ENCODE measurements around the gene ULK4. TPM values are rescaled to one million over a fixed set of nuclear protein-coding genes. Genes with fewer than 3 reads are reported as not detected.

Gene ULK4
- total RNA-seq, 1 donor, result 23.2 TPM

DNA sequence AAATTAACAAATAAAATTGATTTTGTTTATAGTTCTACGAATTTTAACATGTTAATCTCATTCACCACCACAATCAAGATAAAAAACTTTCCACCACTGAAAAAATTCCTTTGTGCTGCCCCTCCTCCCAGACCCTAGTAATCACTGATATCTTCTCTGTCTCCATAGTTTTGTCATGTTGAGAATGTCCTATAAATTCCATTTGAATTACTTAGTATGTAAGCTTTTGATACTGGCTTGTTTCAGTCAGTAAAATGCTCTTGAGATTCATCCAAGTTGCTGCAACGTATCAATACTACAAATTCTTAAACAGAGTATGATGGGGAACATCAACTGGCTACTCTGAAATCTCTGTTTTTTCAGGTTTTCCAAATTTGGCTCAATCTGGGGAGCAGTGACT is 633.0 kb downstream of the ULK4 start:
- no peak for DNase-seq (ENCODE audit: low read depth in 2 of 3, low spot score in 2 of 3)

DNA sequence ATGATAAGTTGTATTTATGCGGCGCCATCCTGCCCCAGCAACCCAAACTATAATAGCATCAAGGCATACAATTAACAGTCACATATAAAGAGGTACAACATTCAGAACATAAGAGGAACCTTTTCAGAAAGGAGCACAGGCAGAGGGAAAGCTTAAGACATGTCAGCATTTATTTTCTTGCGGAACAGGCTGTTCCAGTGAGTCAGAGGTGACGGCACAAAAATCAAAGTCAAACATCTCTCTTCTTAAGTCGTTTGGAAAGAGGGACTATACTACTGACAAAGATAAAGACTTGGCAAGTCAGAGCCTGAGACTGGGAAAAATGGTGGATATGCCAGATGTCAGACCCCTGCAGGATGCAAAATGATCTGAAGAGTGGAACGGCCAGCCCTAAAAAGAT is 634.2 kb downstream of the ULK4 start:
- no peak for DNase-seq (ENCODE audit: low read depth in 2 of 3, low spot score in 2 of 3)

DNA sequence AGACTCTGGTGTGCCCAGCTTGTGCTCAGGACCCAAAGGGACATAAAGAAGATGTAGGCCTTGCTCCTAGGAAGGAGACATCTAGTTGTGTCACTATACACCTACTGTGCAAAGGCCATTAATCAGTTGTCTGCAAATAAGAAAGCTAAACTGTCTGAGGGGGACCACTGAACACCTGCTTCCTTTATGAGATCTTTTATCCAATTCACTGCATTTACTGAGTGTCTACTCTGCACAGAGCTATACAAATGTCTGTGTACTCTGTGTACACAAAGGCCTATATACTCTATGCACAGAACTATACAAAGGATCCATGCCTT is 637.8 kb downstream of the ULK4 start:
- DNase-seq (ENCODE audit: low read depth in 2 of 3, low spot score in 2 of 3), result no peak

DNA sequence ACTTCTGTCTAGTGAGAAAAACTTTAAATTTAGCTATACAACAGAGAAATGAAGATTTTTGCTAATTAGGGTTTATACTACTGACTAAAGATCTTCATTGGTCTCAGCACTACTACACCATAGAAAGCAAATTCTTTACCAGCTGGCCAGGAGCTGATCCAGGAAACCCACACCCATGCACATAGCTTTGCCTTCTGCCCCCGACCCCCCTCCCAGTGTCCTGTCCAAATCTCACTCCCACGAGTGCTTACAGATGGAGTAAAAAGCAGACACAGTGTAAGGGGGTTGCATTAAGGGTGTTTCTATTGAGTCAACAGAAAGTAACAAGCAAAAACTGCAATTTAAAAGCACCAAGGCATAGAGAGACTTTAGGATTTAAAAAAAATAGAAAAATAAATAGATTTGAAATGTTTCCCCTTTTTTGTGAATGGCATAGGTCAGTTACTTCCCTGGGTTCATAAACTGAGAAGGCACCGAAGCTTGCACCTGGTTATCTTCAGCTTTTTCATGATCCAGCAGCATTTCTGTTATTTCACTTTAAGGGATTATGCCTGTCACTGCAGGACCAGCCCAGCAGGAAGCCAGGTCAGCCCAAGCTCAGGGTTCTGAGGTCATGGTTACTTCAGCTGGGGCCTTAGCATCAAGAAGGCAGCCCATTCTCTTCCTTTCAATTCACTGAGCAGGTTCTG is 638.3 kb downstream of the ULK4 start:
- peak in 1 of 3 donors; percentile 4 for DNase-seq (ENCODE audit: low read depth in 2 of 3, low spot score in 2 of 3)

DNA sequence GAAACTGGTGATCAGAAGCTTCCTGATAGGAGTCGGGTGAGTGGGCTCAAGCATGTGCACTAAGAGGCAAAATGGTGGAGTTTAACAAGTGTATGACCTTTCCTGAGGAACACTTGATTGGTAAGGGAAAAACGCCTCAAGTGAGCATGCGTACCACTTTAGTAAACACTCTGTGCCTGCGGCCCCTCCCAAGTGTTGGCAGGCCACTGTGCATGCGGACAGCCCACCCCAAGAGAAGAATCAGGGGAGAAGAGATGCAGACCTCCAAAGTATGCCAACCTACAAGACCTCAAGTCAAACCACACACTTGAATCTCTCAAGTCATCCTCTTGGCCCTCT is 640.3 kb downstream of the ULK4 start:
- DNase-seq (ENCODE audit: low read depth in 2 of 3, low spot score in 2 of 3), result no peak

DNA sequence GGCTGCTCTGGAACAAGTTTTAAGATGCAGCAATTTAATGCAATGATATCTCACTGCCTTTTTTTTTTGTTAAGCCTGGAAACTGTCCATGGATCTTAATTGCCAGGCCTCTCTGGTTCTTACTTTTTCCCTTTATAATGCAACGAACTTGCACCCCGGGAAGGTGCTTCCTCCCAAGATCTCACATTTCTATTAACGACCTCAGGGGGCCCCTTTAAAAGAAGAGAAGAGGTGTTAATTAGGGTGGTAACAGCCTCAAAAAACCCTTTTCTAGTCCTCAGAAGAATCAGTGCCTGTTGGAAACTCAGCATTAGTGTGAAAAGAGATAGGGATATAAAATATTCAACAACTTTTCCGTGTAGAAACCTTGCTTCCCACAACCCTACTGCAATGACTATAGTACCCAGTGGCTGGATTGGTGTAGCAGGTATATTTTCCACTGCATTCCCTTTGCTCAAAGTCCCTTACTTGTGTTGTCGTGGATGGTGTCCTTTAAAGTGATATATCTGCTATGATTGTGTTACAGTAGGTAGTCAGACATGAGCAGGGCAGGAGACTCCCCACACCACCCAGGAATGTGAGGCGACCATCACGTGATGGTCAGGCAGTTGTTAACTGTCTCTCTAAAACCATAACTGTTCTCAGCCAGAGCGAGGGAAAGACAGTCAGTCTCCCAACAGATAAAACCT is 640.8 kb downstream of the ULK4 start:
- no peak for DNase-seq (ENCODE audit: low read depth in 2 of 3, low spot score in 2 of 3)

DNA sequence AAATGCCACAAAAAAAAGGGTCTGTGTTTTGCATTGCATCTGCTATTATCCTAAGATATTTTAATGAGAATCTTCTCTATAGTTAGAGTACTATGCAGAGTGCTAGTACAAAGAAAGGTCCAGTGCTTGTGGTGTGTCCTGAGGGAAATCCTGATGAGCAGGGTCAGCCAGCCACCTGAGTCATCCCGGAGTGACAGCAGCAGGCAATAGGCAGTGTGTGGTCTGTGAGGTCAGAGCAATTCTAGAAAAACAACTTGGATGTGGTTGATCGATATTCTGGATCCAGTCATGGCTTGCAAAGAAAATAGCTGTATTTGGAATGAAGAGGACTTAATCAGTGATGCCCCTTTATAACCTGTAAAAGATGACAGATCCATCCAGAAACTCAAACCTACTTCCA is 643.4 kb downstream of the ULK4 start:
- no peak for DNase-seq (ENCODE audit: low read depth in 2 of 3, low spot score in 2 of 3)

DNA sequence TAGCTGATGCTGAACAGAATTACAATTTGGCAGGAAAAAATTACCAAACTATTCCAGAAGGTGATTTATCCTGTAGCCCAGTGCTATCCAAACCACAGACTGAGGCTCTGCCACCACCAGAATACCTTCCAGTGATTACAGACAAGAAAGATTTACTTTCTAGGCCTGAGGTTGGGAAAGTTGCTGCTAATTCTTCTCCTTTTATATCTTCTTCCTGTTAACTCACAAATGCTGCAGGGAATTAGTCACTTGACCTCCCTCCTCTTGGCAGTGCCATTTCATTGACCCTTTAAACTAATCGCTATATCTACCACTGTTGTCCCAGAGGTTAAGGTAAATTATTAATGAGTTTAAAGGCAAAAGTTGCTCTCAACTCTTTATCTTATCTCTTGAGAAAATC is 644.2 kb downstream of the ULK4 start:
- no peak for DNase-seq (ENCODE audit: low read depth in 2 of 3, low spot score in 2 of 3)

DNA sequence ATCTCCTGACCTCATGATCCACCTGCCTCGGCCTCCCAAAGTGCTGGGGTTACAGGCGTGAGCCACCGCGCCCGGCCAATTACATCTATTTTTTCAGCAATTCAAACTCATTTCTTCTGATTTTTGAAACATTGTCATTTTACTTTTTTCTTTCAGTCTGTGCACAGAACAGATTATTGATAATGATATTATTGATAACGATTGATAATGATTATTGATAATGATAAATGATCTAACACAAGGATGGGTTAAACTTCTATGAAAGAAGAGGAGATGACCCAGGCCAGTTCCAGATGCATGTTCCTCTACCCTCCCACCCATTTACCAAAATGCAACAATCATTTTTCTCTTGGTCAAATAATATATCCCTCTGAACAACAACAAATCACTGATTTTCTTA is 644.6 kb downstream of the ULK4 start:
- DNase-seq (ENCODE audit: low read depth in 2 of 3, low spot score in 2 of 3), result no peak

DNA sequence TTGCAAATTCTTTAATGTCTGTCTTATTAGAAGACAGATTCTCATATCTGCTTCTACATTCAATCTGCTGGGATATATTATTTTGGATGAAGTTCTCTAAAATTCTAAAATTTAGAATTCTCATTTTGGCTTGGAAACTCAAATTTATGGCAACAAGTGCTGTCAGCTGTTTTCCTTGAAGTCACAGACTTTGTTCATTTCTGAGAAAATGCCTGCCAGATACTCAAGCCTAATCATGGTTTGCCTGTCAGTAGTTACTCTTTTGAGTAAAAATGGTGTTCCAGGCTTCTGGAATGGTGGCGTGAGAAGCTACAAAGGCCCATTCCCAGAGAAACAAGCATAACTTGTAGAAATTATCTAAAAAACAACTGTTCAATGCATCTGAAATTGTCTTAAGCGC is 646.8 kb downstream of the ULK4 start:
- no peak for DNase-seq (ENCODE audit: low read depth in 2 of 3, low spot score in 2 of 3)

DNA sequence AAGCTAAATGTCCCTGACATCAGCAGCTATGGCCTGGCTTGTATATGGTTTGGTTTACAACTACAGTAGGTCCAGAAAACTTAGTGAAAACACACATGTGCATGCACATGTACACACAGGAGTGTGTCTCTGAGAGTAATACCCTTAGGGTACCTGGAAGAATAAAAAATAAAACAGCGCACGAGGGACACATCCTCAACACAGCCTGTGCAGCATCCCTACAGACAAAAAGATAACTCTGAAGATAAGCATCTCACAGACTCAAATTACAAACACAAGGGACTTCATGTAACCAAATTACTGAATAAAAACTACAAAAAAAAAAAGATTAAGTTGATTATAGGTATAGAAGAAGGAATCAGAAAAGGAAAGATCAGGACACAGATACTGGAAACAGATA is 653.8 kb downstream of the ULK4 start:
- no peak for DNase-seq (ENCODE audit: low read depth in 2 of 3, low spot score in 2 of 3)

DNA sequence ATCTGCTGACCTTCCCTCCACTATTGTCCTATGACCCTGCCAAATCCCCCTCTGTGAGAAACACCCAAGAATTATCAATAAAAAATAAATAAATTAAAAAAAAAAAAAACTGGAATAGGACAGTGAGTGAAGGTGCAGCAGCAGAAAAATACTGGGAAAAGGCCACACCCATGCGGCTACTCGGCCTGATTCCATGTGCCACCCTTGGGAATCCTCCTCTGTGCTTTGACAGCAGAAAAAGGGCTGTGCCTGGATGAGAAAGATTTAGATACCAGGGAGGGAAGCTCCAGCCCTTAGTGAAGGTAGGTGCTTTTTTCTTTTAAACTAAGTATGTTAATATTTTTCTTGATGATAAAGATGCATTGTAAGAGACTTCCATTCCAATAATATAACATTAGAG is 654.8 kb downstream of the ULK4 start:
- DNase-seq (ENCODE audit: low read depth in 2 of 3, low spot score in 2 of 3), result no peak

DNA sequence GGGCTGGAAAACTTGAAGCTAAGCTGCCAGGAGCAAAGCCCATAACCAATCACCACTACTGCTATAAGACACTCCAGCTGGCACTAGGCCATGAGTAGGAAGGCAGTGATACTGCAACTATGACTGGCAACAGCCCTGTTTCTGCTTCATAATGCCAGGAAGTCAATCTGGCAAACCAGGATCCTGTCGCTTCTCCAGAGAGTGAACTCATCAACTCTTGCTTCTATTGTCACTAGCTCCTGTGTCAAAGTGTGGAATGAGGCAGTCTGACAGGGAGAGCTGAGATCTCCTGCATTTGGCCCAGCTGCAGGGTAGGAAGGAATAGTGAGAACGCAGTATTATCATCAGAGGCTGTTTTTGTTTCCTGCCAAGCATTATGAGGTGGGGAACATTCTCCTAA is 657.3 kb downstream of the ULK4 start:
- no peak for DNase-seq (ENCODE audit: low read depth in 2 of 3, low spot score in 2 of 3)

DNA sequence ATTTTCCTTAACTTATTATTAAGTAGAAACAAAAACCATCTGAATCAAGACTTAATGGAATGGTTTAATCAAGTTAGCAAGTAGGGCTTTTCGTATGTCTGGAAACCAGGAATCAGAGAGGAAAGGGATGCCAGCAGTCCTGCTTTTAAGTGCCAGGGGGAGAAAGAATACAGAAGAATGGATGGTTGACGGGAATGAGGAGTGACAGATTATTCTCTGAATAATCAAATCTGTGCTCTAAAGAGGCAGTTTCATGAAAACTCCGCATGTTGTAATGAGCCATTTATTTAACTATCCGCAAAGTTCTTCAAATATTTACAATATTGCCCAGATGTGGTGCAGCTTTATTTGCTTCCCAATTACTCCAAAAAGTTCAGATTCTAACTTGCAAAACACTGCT is 659.6 kb downstream of the ULK4 start:
- DNase-seq (ENCODE audit: low read depth in 2 of 3, low spot score in 2 of 3), result no peak

DNA sequence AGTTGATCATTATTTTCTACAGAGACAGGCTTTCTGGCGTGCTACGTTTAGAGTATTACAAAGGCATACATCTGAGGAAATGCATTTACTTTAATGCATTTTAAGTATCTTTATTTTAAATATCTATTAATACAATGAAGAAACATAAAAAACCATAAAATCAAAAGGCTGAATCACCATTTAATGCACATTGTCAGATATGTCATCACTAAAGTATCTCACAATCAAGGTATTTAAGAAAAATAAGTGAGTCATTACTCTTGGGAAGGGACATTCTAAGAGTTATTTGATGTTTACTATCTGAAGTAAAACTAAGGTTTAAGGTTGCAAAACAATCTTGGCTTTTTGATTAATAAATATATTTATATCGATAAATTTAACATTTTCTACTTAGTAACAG is 660.4 kb downstream of the ULK4 start:
- no peak for DNase-seq (ENCODE audit: low read depth in 2 of 3, low spot score in 2 of 3)

DNA sequence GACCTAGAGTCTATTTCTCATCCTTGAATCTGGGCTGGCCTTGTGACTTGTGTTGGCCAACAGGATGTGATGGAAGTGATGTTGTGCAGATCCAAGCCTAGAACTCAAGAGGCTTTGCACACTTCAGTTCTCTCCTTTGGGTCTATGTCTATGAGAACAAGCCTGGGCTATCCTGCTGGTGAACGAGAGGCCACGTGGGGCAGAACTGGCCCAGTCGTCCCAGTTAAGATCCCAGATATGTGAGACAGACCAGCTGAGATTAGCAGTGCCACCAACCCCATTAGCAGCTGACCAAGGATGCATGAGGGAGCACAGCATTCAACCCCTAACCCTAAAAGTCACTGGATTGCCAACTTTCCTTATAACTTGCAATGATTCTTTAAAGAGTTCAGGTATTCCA is 662.9 kb downstream of the ULK4 start:
- no peak for DNase-seq (ENCODE audit: low read depth in 2 of 3, low spot score in 2 of 3)

DNA sequence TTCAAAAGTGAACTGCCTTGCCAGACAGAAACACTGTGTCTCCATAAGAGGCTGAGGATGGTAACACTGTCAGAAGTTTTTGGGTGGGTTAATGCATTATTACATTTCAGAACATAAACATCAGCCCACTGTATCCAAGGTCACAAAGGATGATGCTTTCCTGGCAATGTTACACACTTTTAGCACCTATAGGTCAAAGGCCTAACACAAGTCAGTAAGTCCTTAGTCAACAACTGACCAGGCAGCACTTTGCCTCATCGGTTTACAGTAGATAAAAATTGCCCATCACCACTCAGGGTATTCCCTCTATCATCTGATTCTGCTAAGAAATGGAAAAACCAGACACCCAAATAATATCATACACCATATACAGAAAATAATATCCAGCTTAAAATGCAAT is 664.2 kb downstream of the ULK4 start:
- no peak for DNase-seq (ENCODE audit: low read depth in 2 of 3, low spot score in 2 of 3)

DNA sequence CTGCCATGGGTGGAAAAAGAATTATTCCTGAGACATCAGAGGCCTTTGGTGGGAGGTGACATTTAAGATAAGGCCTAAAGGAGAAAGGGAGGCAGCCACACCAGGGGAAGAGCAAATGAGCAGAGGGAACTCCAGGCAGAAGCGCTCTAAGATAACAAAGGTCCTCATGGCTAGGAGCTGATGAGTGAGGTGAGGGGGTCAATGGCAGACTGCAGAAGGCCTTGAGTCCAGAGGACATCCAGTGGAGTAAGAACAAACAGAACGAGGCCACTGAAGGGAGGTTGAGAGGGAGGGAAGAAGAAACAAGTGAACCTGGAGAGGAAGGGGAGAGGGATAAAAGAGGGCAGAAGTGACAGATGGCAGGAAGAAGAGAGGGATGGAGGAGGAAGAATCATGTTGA is 665.3 kb downstream of the ULK4 start:
- DNase-seq (ENCODE audit: low read depth in 2 of 3, low spot score in 2 of 3), result no peak

DNA sequence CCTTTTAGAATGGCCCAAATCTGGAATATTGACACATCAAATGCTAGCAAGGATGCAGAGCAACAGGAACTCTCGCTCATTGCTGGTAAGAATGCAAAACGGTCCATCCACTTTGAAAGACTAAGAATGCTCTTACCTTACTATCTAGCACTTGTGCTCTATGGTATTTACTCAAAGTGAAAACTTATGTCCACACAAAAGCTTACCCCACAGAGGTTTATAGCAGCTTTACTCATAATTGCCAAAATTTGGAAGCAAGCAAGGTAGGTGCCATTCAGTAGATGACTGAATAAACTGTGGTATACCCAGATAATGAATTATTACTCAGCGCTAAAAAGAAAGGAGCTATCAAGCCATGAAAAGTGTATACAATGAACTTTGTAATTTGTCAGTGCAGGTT is 666.2 kb downstream of the ULK4 start:
- no peak for DNase-seq (ENCODE audit: low read depth in 2 of 3, low spot score in 2 of 3)

DNA sequence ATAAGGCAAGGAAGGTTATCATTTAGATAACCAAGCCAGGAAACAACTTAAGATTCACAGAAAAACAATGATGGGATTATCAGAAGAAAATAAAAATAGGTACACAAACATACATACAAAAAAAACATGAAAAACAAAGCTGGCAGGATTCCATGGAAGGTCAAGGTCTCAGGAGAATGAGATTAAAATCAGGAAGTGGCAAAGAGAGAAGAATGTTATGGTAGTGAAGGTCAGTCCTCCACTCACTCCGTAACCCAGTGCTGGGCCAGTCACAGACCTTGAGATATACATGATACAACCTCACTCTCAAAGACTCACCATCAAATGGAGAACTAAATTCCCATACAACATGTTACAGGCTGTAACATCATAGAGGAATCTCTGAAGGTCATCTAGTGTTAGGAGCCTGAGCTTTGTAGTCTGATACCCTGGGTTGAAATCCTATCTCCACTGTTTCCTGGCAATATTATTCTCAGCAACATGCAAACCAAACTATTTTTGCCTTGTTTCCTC is 668.7 kb downstream of the ULK4 start:
- no peak for DNase-seq (ENCODE audit: low read depth in 2 of 3, low spot score in 2 of 3)

DNA sequence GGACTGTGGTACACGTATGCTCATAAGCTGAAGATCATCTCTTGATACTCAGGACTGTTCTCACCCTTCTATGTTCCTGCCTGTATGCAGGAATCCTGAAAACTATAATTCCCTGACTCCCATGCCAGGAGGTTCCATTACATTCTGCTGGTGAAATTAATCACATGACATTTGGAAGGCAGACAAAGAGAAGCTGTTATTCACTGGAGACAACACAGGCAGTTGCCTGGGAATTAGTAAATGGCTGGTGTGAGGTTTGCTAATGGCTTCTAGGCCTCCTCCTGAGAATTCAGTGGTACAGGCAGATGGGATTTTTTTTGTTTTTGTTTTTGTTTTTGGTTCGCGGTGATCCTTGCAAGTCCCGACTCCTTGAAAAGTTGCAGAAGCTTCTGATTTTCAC is 671.2 kb downstream of the ULK4 start:
- no peak for DNase-seq (ENCODE audit: low read depth in 2 of 3, low spot score in 2 of 3)

DNA sequence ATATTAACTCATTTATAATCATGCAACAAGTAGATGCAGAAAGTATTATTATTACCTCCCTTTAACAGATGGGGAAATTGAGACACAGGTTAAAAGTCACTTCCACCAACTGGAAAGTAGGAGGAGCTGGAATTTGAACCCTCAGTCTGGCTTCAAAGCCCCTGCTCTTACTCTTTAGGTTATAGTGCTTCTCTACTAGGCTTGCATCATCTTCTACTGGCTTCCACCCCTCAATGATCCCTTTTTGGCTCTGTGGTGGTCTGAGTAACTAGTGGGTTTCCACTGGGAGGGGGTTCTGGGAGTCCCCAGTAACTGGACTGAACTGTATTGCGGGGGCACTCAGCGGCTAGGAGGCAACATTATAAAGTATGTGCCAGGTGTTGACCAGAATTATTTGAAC is 671.6 kb downstream of the ULK4 start:
- DNase-seq (ENCODE audit: low read depth in 2 of 3, low spot score in 2 of 3), result no peak

DNA sequence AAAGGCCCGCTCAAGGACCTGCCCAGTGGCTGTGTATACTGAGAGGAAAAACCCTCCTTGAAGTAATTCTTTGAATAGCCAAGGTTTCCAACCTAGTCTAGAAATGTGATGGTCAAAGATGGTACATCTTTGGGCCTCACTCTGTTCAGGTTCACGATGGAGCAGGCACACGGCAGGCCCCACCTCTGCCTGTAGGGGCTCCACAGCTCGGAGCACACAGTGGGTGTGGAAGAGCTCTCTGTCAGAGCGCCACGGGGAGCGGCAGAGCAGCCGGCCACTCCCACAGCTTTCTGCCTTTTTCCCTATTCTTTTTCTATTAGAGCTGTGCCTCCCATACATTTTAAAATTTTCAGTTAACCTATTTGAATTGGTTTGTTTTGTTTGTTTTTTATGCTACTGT is 673.1 kb downstream of the ULK4 start:
- no peak for DNase-seq (ENCODE audit: low read depth in 2 of 3, low spot score in 2 of 3)

All from hematopoietic multipotent progenitor cell (in vitro differentiated cells).